Adrenal gland (tissue), 12 donors: ENCODE results near the gene PRKN. TPM values are rescaled to one million over a fixed set of nuclear protein-coding genes. Genes with fewer than 3 reads are reported as not detected.

Experiments used
- DNase-seq, 7 donors: peaks; one replicate each; pipeline ENCODE4 v3.0.0-alpha.2; 2019 to 2020
- H3K27ac ChIP-seq, 5 donors: fragments of 200-600 bp; sonication (generic) in 4 of 5; 1 replicate in 3 of 5; 2 replicates in 2 of 5; pipeline versions ENCODE4 v1.5.1 to v1.8.0; 2016 to 2020; ENCODE audit warnings: mild to moderate bottlenecking in 1 of 5
- H3K27me3 ChIP-seq: fragments of 200-600 bp; 2 replicates; pipeline ENCODE4 v1.8.0; 2021
- H3K36me3 ChIP-seq, 2 donors: fragments of 200-600 bp; replicated peaks in 1 of 2; 1 replicate in 1 of 2; 2 replicates in 1 of 2; pipeline versions ENCODE4 v1.5.1 to v1.8.0; 2018 to 2022
- H3K4me1 ChIP-seq, 2 donors: fragments of 200-600 bp; replicated peaks in 1 of 2; 1 replicate in 1 of 2; 2 replicates in 1 of 2; pipeline versions ENCODE4 v1.5.1 to v1.8.0; 2018 to 2021
- H3K4me3 ChIP-seq, 4 donors: fragments of 200-600 bp; sonication (generic) in 3 of 4; one replicate each; pipeline ENCODE4 v1.5.1; 2016 to 2018
- H3K9me3 ChIP-seq, 3 donors: fragments of 200-600 bp; sonication (generic) in 1 of 3; replicated peaks in 1 of 3; 1 replicate in 2 of 3; 2 replicates in 1 of 3; pipeline versions ENCODE4 v1.5.1 to v1.8.0; 2016 to 2021
- POLR2A ChIP-seq, 2 donors: fragments of 450-650 bp; IDR thresholded peaks; one replicate each; pipeline ENCODE4 v1.6.1; 2017; ENCODE audit warnings: antibody characterized with exemption in 2 of 2, mild to moderate bottlenecking in 2 of 2, moderate library complexity in 1 of 2
- WGBS, 4 donors: extraction: QIAGEN DNeasy Blood & Tissue Kit in 2 of 4; methylation state at CpG; one replicate each; pipeline versions ENCODE4 v1.1.5 to v1.1.7; 2013 to 2017; 5-methylcytosine and 5-hydroxymethylcytosine counted together
- intact Hi-C, 2 donors: fragments of 100-400 bp; cut with DNase I; formaldehyde crosslinking; loops; one replicate each; pipeline versions ENCODE4 v1.14.1 to v1.15.0; 2022 to 2023
- polyA plus RNA-seq, 3 donors: library from polyadenylated mRNA; stranded (reverse); fragments of 200-250 nt in 2 of 3; fragments of 350-450 nt in 1 of 3; fragmentation: Illumina TruSeq in 1 of 3; extraction: RNeasy Lipid Tissue Mini Kit (QIAGEN cat#74804) in 1 of 3; gene quantifications; one replicate each; pipeline ENCODE4 v1.2.3, GENCODE V29; 2013 to 2014
- total RNA-seq, 9 donors: library from RNA; depleted of rRNA in 4 of 9; stranded (reverse); fragments of >200 nt in 4 of 9; fragments of 120-200 nt in 1 of 9; fragmentation: NEBNext Ultra II Directional in 1 of 9; extraction: Animal tissue kit (Norgen Biotek cat#: 25700) in 1 of 9; gene quantifications; one replicate each; pipeline versions ENCODE4 v1.1.0 to v1.2.4, GENCODE V29; 2013 to 2023
- TF ChIP-seq, protein P1 (sequence below), 6 experiments: fragments of 450-650 bp in 4 of 6; fragments of 200-600 bp in 2 of 6; sonication (generic) in 1 of 6; IDR thresholded peaks; 1 replicate in 5 of 6; 2 replicates in 1 of 6; pipeline versions ENCODE4 v1.5.1 to v1.8.0; 2016 to 2021; ENCODE audit warnings: antibody characterized with exemption in 6 of 6, mild to moderate bottlenecking in 2 of 6, moderate library complexity in 1 of 6
- donor health status: healthy with polysubstance abuse.
- donor health status: Bipolar disorder and iron deficiency.
- donor health status: DM: yes; HTN: yes; CAD: no.
- donor health status: DM: no; HTN: no; CAD: no.
- donor health status: DM: no; HTN: no; CAD: no.
- donor health status: DM: yes; HTN: yes; CAD: no.

Gene PRKN
- total and polyA plus RNA-seq, 12 donors: 1.9 to 159 (median 13.3) TPM

- Histone ChIP-seq H3K4me3 (no peak overlapping the region), H3K4me1 (no peaks in the 10 kb centered on the region), H3K27me3 (no peaks in the 10 kb centered on the region), H3K27ac (no peak overlapping the region), H3K36me3 (no peaks in the 10 kb centered on the region), H3K9me3 (no peaks in the 10 kb centered on the region)
- no peak for DNase-seq
- intact Hi-C loops: no loop called here
- 72 to 87% (median 84%) methylated on average over 6 of the region's 6 CpGs for WGBS, 4 donors
- TF ChIP-seq, protein P1, sequence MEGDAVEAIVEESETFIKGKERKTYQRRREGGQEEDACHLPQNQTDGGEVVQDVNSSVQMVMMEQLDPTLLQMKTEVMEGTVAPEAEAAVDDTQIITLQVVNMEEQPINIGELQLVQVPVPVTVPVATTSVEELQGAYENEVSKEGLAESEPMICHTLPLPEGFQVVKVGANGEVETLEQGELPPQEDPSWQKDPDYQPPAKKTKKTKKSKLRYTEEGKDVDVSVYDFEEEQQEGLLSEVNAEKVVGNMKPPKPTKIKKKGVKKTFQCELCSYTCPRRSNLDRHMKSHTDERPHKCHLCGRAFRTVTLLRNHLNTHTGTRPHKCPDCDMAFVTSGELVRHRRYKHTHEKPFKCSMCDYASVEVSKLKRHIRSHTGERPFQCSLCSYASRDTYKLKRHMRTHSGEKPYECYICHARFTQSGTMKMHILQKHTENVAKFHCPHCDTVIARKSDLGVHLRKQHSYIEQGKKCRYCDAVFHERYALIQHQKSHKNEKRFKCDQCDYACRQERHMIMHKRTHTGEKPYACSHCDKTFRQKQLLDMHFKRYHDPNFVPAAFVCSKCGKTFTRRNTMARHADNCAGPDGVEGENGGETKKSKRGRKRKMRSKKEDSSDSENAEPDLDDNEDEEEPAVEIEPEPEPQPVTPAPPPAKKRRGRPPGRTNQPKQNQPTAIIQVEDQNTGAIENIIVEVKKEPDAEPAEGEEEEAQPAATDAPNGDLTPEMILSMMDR (IDR thresholded peaks at IDR 0.05): no peak
- TF ChIP-seq POLR2A (IDR thresholded peaks at IDR 0.05): no peak
These were observed 1158.6 kb downstream of the PRKN start for GRCh38 chr6:161568885-161569456.

- Histone ChIP-seq H3K36me3 (no peaks in the 10 kb centered on the region), H3K4me3 (no peak overlapping the region), H3K27ac (no peak overlapping the region), H3K4me1 (no peaks in the 10 kb centered on the region), H3K9me3 (no peaks in the 10 kb centered on the region), H3K27me3 (no peaks in the 10 kb centered on the region)
- intact Hi-C loops: no loop called here
- 85 to 96% (median 90%) methylated on average over 3 of the region's 3 CpGs for WGBS, 4 donors
- no peak for TF ChIP-seq POLR2A (IDR thresholded peaks at IDR 0.05)
- TF ChIP-seq, protein P1 (IDR thresholded peaks at IDR 0.05): no peak
- DNase-seq: no peak
These were observed 1162.6 kb downstream of the PRKN start for GRCh38 chr6:161564952-161565351.

- no peak for TF ChIP-seq POLR2A (IDR thresholded peaks at IDR 0.05)
- TF ChIP-seq, protein P1 (IDR thresholded peaks at IDR 0.05): no peak
- H3K36me3 ChIP-seq: no peaks in the 10 kb centered on the region
- H3K27me3 ChIP-seq: no peaks in the 10 kb centered on the region
- WGBS, 4 donors: 74 to 84% (median 76%) methylated on average over 9 of the region's 9 CpGs
- no peak overlapping the region for H3K4me3 ChIP-seq
- intact Hi-C loops: no loop called here
- no peak for DNase-seq
- H3K27ac ChIP-seq: no peak overlapping the region
- H3K9me3 ChIP-seq: no peaks in the 10 kb centered on the region
- no peaks in the 10 kb centered on the region for H3K4me1 ChIP-seq
These were observed 1165.7 kb downstream of the PRKN start for GRCh38 chr6:161561908-161562307.

- Histone ChIP-seq H3K4me1 (no peaks in the 10 kb centered on the region), H3K4me3 (no peak overlapping the region), H3K27ac (no peak overlapping the region), H3K9me3 (peaks cover 0 to 5% (median 0%) of the 10 kb centered on the region in 3 donors), H3K36me3 (no peaks in the 10 kb centered on the region), H3K27me3 (no peaks in the 10 kb centered on the region)
- intact Hi-C loops: no loop called here
- DNase-seq: no peak
- TF ChIP-seq, protein P1 (IDR thresholded peaks at IDR 0.05): no peak
- TF ChIP-seq POLR2A (IDR thresholded peaks at IDR 0.05): no peak
- WGBS, 4 donors: 67 to 74% (median 67%) methylated on average over 7 to 9 of the region's 9 CpGs
These were observed 1170.0 kb downstream of the PRKN start for GRCh38 chr6:161557333-161558107.
